ENCODE measurements around the gene PEG3. TPM values are rescaled to one million over a fixed set of nuclear protein-coding genes. Genes with fewer than 3 reads are reported as not detected.

PEG3 gene
- total RNA-seq, 2 donors from 2014 or later: 4.8 to 8.3 TPM

DNA sequence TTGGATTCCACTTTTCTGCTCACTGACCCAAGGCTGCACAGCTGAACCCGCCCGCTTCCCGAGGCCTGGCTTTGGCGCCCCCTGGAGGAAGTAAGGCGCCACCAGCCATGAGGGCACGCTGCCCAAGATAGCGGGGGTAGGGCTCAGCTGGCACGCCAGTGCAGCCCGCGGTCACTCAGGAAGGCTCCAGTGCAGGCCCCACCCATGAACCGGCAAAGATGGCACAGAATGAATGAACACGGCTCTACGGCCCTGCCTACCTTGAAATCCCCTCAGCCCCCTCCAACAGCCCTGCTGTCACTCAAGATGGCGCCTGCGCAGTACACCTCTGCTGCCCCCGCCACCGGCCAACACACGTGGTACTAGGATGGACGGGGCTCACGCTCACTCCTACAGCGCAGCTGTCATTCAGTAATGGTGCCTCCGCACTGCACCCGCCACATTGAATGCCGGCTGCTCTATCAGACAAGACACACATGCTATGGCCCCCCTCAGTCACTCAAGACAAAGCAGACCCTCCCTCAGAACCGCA lies 3.0 kb downstream of the PEG3 start:
- DNase-seq (ENCODE audit: low spot score): peak; percentile 82
- peak overlapping the region; percentile 49 to 57 for H3K4me3 ChIP-seq
- TF ChIP-seq, protein P1, sequence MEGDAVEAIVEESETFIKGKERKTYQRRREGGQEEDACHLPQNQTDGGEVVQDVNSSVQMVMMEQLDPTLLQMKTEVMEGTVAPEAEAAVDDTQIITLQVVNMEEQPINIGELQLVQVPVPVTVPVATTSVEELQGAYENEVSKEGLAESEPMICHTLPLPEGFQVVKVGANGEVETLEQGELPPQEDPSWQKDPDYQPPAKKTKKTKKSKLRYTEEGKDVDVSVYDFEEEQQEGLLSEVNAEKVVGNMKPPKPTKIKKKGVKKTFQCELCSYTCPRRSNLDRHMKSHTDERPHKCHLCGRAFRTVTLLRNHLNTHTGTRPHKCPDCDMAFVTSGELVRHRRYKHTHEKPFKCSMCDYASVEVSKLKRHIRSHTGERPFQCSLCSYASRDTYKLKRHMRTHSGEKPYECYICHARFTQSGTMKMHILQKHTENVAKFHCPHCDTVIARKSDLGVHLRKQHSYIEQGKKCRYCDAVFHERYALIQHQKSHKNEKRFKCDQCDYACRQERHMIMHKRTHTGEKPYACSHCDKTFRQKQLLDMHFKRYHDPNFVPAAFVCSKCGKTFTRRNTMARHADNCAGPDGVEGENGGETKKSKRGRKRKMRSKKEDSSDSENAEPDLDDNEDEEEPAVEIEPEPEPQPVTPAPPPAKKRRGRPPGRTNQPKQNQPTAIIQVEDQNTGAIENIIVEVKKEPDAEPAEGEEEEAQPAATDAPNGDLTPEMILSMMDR (IDR thresholded peaks at IDR 0.05): peak; percentile 47 to 71
- H3K27ac ChIP-seq: peak overlapping the region; percentile 92 to 96
- H3K36me3 ChIP-seq: no peaks in the 10 kb centered on the region
- H3K27me3 ChIP-seq: no peaks in the 10 kb centered on the region
- H3K9me3 ChIP-seq: no peaks in the 10 kb centered on the region
- peaks cover 0 to 5% of the 10 kb centered on the region in 2 donors for H3K4me1 ChIP-seq

GRCh38 chr19:56837004-56837403 lies 3.5 kb downstream of the PEG3 start:
- Histone ChIP-seq H3K27me3 (no peaks in the 10 kb centered on the region), H3K4me1 (peaks cover 0 to 5% of the 10 kb centered on the region in 2 donors), H3K4me3 (peak overlapping the region in 1 of 2 donors; percentile 57), H3K9me3 (no peaks in the 10 kb centered on the region), H3K36me3 (no peaks in the 10 kb centered on the region), H3K27ac (peak overlapping the region; percentile 92 to 96)
- no peak for DNase-seq (ENCODE audit: low spot score)
- TF ChIP-seq, protein P1 (IDR thresholded peaks at IDR 0.05): no peak

GRCh38 chr19:56836059-56836458 lies 4.5 kb downstream of the PEG3 start:
- H3K4me1 ChIP-seq: peaks cover 0 to 5% of the 10 kb centered on the region in 2 donors
- no peaks in the 10 kb centered on the region for H3K36me3 ChIP-seq
- H3K4me3 ChIP-seq: no peak overlapping the region
- H3K27me3 ChIP-seq: no peaks in the 10 kb centered on the region
- no peaks in the 10 kb centered on the region for H3K9me3 ChIP-seq
- H3K27ac ChIP-seq: no peak overlapping the region
- TF ChIP-seq, protein P1 (IDR thresholded peaks at IDR 0.05): no peak
- DNase-seq (ENCODE audit: low spot score): no peak

GRCh38 chr19:56835401-56835800 lies 5.1 kb downstream of the PEG3 start:
- no peak for DNase-seq (ENCODE audit: low spot score)
- Histone ChIP-seq H3K27ac (no peak overlapping the region), H3K9me3 (no peaks in the 10 kb centered on the region), H3K36me3 (no peaks in the 10 kb centered on the region), H3K27me3 (no peaks in the 10 kb centered on the region), H3K4me3 (no peak overlapping the region), H3K4me1 (peaks cover 0 to under 1% of the 10 kb centered on the region in 2 donors)
- TF ChIP-seq, protein P1 (IDR thresholded peaks at IDR 0.05): no peak

- H3K4me1 ChIP-seq: no peaks in the 10 kb centered on the region
- no peak overlapping the region for H3K27ac ChIP-seq
- H3K4me3 ChIP-seq: no peak overlapping the region
- TF ChIP-seq, protein P1 (IDR thresholded peaks at IDR 0.05): no peak
- DNase-seq (ENCODE audit: low spot score): no peak
- no peaks in the 10 kb centered on the region for H3K36me3 ChIP-seq
- no peaks in the 10 kb centered on the region for H3K9me3 ChIP-seq
- H3K27me3 ChIP-seq: no peaks in the 10 kb centered on the region
Measured at GRCh38 chr19:56834564-56835375, 5.8 kb downstream of the PEG3 start.
